ENCODE results near the gene LRRC8A. TPM values are rescaled to one million over a fixed set of nuclear protein-coding genes. Genes with fewer than 3 reads are reported as not detected.
A peak's percentile ranks its signal among the peaks of the same experiment; 100 is the strongest.

Gene LRRC8A
- total and polyA plus RNA-seq, 2 of the 13 experiments (the other 11 are each of a cell fraction or from before 2014, with no cell fraction given) = 16.1 to 40.6 TPM

GRCh38 chr9:128862401-128862851, 19.5 kb upstream of the LRRC8A start (continued):
- TF ChIP-seq NCOA2 (CRISPR knock-in tag; IDR thresholded peaks at IDR 0.05) (no peak), RAD21 (CRISPR knock-in tag; IDR thresholded peaks at IDR 0.05) (no peak), HNF4A (CRISPR knock-in tag; IDR thresholded peaks at IDR 0.05) (no peak)

DNA sequence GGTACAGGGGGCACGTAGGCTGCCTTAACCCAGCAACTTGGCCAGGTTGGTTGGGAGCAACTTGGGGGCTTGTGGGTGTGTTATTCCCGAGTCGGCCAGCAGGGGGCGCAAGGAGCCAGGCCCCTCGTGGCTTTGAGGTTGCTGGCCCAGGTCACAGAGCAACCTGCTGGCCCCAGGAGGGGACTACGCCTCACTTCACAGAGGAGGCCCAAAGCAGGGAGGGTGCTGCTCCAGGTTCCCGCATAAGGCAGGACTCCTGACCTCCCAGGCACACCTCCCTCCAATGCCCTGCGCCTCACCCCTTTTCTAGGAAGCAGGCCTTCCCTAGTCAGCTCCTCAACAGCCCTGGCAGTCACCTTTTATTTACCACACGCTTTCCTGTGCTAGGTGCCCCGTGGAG, 18.3 kb upstream of the LRRC8A start:
- H3K9me3 ChIP-seq (ENCODE audit: low read length) = no peaks in the 10 kb centered on the region
- BruUV-seq (replicated peaks) = no TSS peak
- intact Hi-C loops (cut with micrococcal nuclease; ENCODE audit: unreplicated experiment) (loop anchor here (1.0 to 2.0 kb wide), 2 partner anchors 15 to 65 kb away; no protein-coding TSS in a partner anchor), in situ Hi-C loops (cut with HindIII; ENCODE audit: extremely low pct_ligation_motif_present, low pct_unique_long_range_greater_than_20kb) (no loop called here)
- ChIA-PET POLR2A (interaction anchor here (0.7 to 1.0 kb wide), 2 partner anchors 14 to 16 kb away, joined by 3 to 4 read pairs; no protein-coding TSS in a partner anchor), CTCF (ENCODE audit: low intra/inter-chr PET ratio, low total read pairs) (interaction anchor here (0.8 to 3.3 kb wide), 4 partner anchors 12 to 64 kb away, joined by 3 to 54 read pairs (median 11); no protein-coding TSS in a partner anchor)
- H3K4me1 ChIP-seq (ENCODE audit: insufficient read depth, low read length) = peaks cover 34% of the 10 kb centered on the region
- no peaks in the 10 kb centered on the region; a peak in 1 of 5 replicates for H3K36me3 ChIP-seq (replicated peaks in 1 of 2; ENCODE audit: control insufficient read depth in 1 of 2, insufficient read depth in 2 of 2, low read length in 2 of 2)
- WGBS (ENCODE audit: low lambda C conversion rate) = 53% methylated on average over 5 of the region's 10 CpGs
- H2AFZ ChIP-seq (ENCODE audit: low read length) = no peak overlapping the region
- H3K9ac ChIP-seq (ENCODE audit: insufficient read depth, low read depth, low read length) = no peak overlapping the region; the same call in 1 of the 2 replicates
- H4K20me1 ChIP-seq (ENCODE audit: insufficient read depth, low read length) = no peaks in the 10 kb centered on the region; the same call in 1 of the 2 replicates
- no peaks in the 10 kb centered on the region for H3K27me3 ChIP-seq (ENCODE audit: control insufficient read depth in 1 of 2, insufficient read depth in 2 of 2, low read length in 2 of 2)
- peak; percentile 72 for DNase-seq (ENCODE audit: low spot score)
- H3K4me2 ChIP-seq (ENCODE audit: low read depth, low read length) = 0 out of 2 replicates have a peak overlapping the region, but pooled peaks have one; percentile 29
- peak; percentile 76 for FAIRE-seq
- H3K27ac ChIP-seq (ENCODE audit: extremely low read length, insufficient read depth, low read length) = peak overlapping the region; percentile 49
- peak; percentile 99 for ATAC-seq
- peaks cover 44% of the 10 kb centered on the region for H3K79me2 ChIP-seq (ENCODE audit: insufficient read depth, low read length)
- H3K4me3 ChIP-seq (replicated peaks in 1 of 3; ENCODE audit: insufficient read depth in 1 of 3, low read depth in 2 of 3, low read length in 3 of 3) = no peak overlapping the region; a peak in 1 of 6 replicates
- TF ChIP-seq EED (CRISPR knock-in tag; IDR thresholded peaks at IDR 0.05) (0 out of 2 replicates have a peak, but pooled peaks have one; percentile 36), SPEN (CRISPR knock-in tag; IDR thresholded peaks at IDR 0.05; ENCODE audit: low read depth) (0 out of 2 replicates have a peak, but pooled peaks have one; percentile 15), KDM3A (CRISPR knock-in tag; IDR thresholded peaks at IDR 0.05; ENCODE audit: low read depth) (peak; percentile 59; the same call in 1 of the 2 replicates), ZSCAN31 (CRISPR knock-in tag; IDR thresholded peaks at IDR 0.05; ENCODE audit: low read depth) (peak; percentile 65; the same call in 1 of the 2 replicates), ELF3 (CRISPR knock-in tag; IDR thresholded peaks at IDR 0.05) (peak; percentile 33; the same call in 1 of the 2 replicates), ZNF687 (CRISPR knock-in tag; IDR thresholded peaks at IDR 0.05) (peak; percentile 91), ZFP37 (CRISPR knock-in tag; IDR thresholded peaks at IDR 0.05; ENCODE audit: borderline replicate concordance) (peak; percentile 27; the same call in 1 of the 2 replicates), PHF8 (CRISPR knock-in tag; IDR thresholded peaks at IDR 0.05) (peak; percentile 20; the same call in 1 of the 2 replicates), HOXA5 (CRISPR knock-in tag; IDR thresholded peaks at IDR 0.05) (peak; percentile 50; the same call in 1 of the 2 replicates), ZNF30 (CRISPR knock-in tag; IDR thresholded peaks at IDR 0.05) (no peak), ZNF224 (CRISPR knock-in tag; IDR thresholded peaks at IDR 0.05) (0 out of 2 replicates have a peak, but pooled peaks have one; percentile 28), RNF2 (conservative IDR thresholded peaks at IDR 0.05; ENCODE audit: low read depth) (no peak), ZNF772 (CRISPR knock-in tag; IDR thresholded peaks at IDR 0.05) (peak; percentile 72; the same call in 1 of the 2 replicates), THRA (CRISPR knock-in tag; IDR thresholded peaks at IDR 0.05; ENCODE audit: borderline replicate concordance) (0 out of 2 replicates have a peak, but pooled peaks have one; percentile 18), ATF7-NPFF (CRISPR knock-in tag; IDR thresholded peaks at IDR 0.05; ENCODE audit: low read depth) (no peak), TBX2 (CRISPR knock-in tag; IDR thresholded peaks at IDR 0.05; ENCODE audit: borderline replicate concordance) (peak; percentile 35; the same call in 1 of the 2 replicates)
